H1 (cell line): Measurements from ENCODE around the gene LHFPL3. TPM values are rescaled to one million over a fixed set of nuclear protein-coding genes. Genes with fewer than 3 reads are reported as not detected.

Source experiments
- EZH2 ChIP-seq: fragments of 200-600 bp; sonication (generic); IDR thresholded peaks from 2 replicates; pipeline ENCODE4 v1.7.1; 2012; ENCODE audit warnings: low read depth, mild to moderate bottlenecking, moderate library complexity, low read length, inconsistent platforms; ENCODE audit not compliant: severe bottlenecking
- RAD21 ChIP-seq, 2 experiments: IDR thresholded peaks in 1 of 2; conservative IDR thresholded peaks in 1 of 2; 2 replicates each; pipeline ENCODE4 v1.6.1; 2011; ENCODE audit warnings: low read depth in 2 of 2, low read length in 2 of 2, improper control_type of control experiment in 1 of 2, inconsistent platforms in 1 of 2, mild to moderate bottlenecking in 1 of 2, moderate library complexity in 1 of 2
- polyA plus RNA-seq, 7 experiments: library from polyadenylated mRNA; depleted of rRNA in 3 of 7; stranded (reverse) in 5 of 7; unstranded in 2 of 7; fragments of >200 nt in 5 of 7; fragments of 200-250 nt in 2 of 7; gene quantifications; 1 replicate in 5 of 7; 2 replicates in 1 of 7; 4 replicates in 1 of 7; pipeline versions ENCODE4 v1.2.1 to v1.2.3, GENCODE V29; 2011 to 2013; ENCODE audit warnings: missing spikeins in 2 of 7, mixed read lengths in 2 of 7
- total RNA-seq: library from RNA; stranded (reverse); fragmentation: NEBNext Ultra II Directional; extraction: Animal tissue kit (Norgen Biotek cat#: 25700); gene quantifications from 2 replicates; pipeline ENCODE4 v1.2.1, GENCODE V29; 2021

Gene LHFPL3
- total and polyA plus RNA-seq, 2 of the 8 experiments (the other 6 are each of a cell fraction or from before 2014, with no cell fraction given) = 0.24 to 0.50 TPM

GRCh38 chr7:104412911-104413310, 84.5 kb downstream of the LHFPL3 start (continued):
- TF ChIP-seq EZH2 (no peak), RAD21 (IDR thresholded peaks at IDR 0.05 in 1 of 2, conservative IDR thresholded peaks at IDR 0.05 in 1 of 2; ENCODE audit: low read depth in 2 of 2, low read length in 2 of 2) (no peak)
